AG10803 (cell line): ENCODE data around the gene WFIKKN1.

Experiments
- DNase-seq: peaks from one replicate; pipeline ENCODE4 v3.0.0; 2010; ENCODE audit warnings: low read depth
- H3K4me3 ChIP-seq: 2 replicates; pipeline ENCODE4 v1.5.1; 2011; ENCODE audit warnings: mild to moderate bottlenecking, low read length, control low read depth
- TF ChIP-seq, protein P1 (sequence below): conservative IDR thresholded peaks from 2 replicates; pipeline ENCODE4 v1.5.1; 2011; ENCODE audit warnings: mild to moderate bottlenecking, low read length, control low read depth, inconsistent platforms

The WFIKKN1 gene

DNA sequence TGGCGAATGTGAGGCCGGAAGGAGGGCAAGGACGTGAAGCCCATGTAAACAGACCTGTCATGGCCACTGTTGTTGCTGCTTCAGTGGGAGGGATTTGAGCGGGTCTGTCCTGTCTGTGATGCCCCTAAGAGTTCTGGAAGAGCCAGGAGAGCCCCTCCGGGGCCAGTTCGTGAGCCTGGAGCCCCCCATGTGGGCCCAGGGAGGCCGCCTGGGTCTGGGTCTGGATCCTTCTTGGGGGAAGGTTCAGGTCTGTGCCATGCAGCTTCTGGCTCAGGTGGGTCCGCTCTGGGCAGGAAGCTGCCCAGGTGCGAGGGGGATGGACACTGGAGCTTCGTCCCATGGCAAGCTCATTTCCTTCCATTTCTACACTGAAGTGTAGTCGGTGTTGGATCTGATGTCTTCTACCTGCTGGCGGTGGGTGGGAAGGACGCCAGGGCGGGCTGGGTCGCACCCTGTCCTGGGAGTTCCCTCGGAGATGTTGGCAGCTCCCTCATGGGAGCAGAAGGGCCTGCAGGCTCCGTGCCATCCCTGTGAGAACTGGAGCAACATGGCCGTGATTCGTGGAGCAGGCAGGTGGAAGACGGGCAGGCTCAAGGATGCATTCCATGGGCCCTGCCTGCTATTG lies 11.2 kb upstream of the WFIKKN1 start:
- H3K4me3 ChIP-seq, result no peak overlapping the region
- TF ChIP-seq, protein P1, sequence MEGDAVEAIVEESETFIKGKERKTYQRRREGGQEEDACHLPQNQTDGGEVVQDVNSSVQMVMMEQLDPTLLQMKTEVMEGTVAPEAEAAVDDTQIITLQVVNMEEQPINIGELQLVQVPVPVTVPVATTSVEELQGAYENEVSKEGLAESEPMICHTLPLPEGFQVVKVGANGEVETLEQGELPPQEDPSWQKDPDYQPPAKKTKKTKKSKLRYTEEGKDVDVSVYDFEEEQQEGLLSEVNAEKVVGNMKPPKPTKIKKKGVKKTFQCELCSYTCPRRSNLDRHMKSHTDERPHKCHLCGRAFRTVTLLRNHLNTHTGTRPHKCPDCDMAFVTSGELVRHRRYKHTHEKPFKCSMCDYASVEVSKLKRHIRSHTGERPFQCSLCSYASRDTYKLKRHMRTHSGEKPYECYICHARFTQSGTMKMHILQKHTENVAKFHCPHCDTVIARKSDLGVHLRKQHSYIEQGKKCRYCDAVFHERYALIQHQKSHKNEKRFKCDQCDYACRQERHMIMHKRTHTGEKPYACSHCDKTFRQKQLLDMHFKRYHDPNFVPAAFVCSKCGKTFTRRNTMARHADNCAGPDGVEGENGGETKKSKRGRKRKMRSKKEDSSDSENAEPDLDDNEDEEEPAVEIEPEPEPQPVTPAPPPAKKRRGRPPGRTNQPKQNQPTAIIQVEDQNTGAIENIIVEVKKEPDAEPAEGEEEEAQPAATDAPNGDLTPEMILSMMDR, result no peak
- no peak for DNase-seq

DNA sequence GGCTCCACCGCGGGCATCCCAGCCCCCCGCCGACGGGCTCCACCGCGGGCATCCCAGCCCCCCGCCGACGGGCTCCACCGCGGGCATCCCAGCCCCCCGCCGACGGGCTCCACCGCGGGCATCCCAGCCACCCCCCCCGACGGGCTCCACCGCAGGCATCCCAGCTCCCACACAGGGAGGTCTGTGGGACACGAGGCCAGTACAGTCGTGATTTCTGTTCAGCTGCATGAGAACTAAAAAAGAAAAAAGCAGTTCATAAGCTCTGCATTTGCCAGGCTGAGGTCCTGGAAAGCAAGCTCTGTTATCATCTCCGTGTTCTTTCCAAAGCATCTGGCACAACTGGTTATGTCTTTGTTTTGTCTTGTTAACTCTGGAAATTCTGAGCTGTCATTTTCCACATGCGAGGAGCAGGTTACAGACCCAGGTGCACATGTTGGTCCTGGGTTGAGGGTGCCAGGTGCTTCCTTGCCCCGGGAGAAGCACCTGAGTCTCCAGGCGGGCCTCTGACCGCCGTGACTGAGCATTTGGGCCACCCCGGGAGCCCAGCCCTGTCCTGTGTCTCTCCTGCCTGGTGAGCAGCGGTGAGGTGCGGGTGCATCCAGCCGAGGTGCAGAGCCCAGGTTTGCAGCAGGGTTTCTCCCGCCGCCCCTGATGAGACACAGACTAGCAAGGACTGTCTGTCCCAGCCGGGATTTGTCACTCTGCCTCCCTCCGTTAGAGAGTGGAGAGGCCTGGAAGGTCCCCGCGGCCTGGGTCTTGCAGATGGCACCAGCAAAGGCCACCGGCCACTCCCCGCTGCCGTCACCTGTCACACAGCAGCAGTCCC lies 9.9 kb upstream of the WFIKKN1 start:
- no peak overlapping the region for H3K4me3 ChIP-seq
- TF ChIP-seq, protein P1, result no peak
- no peak for DNase-seq

DNA sequence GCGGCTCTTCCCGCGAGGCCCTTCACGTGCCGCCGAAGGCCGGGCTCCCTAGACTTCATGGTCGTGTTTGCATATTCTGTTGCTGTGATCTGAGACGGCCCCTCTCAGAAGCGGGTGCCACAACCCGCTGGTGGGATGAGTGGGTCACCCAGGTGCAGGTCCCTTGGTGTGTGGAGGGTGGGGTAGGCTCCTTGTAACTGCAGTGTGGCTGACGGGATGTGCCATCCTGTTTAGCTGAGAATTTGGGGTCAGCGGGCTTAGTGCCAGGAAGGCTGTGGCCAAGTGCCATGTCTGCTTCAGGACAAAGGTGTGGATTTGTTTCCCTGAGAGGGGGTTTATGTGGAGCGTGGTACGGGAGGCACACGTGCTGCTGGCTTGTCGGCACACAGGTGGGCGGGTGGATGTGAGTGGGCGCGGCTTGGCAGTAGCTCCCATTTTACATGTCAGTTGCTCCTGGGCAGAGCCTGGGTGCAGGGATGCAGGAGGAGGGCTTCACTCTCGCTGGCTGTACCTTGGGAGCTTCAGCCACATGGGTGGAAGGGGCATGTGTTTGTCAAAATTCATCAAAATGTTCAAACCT lies 9.2 kb upstream of the WFIKKN1 start:
- no peak for DNase-seq
- TF ChIP-seq, protein P1, result no peak
- H3K4me3 ChIP-seq, result no peak overlapping the region

DNA sequence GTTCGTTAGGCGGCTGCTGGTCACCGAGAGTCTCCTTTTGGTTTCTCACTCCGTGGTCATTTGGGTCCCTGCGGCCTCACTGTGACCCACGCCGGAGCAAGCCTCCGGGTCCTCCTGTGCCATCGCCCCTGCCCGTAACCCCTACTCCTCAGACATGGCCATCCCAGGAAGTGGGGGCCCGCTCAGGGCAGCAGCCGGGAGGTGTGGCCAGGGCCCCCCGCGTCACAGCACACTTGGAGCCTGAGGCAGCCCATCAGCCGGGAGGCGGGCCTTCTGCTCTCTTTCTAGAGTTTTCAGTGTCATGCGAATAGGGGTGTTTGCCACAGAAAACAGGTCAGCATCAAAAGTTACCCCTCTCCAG lies 7.9 kb upstream of the WFIKKN1 start:
- TF ChIP-seq, protein P1, result no peak
- DNase-seq, result no peak
- no peak overlapping the region for H3K4me3 ChIP-seq

DNA sequence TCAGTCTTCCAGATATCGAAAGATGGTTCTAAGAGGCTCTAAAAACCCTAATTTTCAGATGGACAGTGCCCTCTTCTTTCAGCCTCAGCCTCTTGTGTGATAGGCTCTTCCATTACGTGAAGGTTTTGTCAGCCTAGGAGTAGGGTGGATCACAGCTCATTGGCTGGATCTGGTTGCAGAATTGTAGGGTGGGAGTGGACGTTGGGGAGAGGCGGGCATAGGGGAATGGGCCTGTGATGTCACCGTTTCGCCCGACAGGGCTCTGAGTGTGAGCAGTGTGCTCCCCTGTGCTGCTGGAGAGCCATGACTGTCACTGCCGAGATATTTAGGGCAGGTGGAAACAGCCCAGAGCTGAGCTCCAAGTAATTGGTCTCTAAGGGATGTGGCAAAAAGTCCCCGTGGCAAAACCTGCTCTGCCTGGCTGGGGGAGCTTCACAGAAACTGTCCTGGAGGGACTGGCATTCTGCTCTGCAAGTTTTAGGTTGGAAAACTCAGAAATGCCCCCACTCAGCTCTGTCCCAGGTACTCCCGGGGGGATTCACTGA lies 6.2 kb upstream of the WFIKKN1 start:
- no peak overlapping the region for H3K4me3 ChIP-seq
- DNase-seq, result no peak
- TF ChIP-seq, protein P1, result no peak

DNA sequence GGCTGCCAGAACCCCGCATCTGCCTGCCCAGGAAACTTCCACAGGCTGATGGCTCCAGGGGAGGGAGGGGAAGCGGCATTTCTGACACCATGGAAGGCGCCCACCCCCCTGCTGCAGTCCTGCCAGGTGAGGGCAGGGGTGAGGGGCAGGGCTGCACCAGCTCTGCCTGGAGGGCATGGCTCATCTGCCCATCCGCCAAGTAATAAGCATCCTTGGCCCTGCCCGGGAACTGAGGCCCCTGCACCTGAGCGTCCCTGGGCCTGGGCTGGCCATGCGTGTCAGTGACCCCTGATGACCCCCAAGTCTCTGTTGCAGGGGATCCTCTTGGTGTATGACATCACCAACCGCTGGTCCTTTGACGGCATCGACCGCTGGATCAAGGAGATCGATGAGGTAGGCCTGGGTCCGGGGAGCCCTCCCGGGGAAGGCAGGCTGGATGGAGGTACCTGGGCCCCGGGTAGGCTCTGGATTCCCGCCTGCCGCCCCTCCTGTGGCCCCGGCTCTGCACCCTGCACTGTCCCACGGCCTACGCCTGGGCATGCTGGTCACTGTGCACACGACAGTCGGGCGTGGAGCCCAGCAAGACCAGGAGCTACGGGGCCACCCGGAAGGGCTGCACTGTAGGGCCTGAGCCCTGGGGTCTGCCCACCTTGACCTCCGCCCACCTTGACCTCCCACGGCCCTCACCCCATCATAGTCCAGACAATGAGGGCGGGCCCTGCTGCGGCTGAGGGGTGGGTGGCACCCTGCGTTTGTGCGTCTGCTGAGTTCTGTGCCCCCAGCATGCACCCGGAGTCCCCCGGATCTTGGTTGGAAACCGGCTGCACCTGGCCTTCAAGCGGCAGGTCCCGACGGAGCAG lies 5.4 kb upstream of the WFIKKN1 start:
- TF ChIP-seq, protein P1, result no peak
- no peak overlapping the region for H3K4me3 ChIP-seq
- no peak for DNase-seq
